ENCODE measurements around the gene TMEM200C.
"Not testable (repeated sequence)": the region's sequence is repeated elsewhere in the genome, so short reads cannot be mapped to it uniquely, and the experiment has no call there.

Gene TMEM200C

DNA sequence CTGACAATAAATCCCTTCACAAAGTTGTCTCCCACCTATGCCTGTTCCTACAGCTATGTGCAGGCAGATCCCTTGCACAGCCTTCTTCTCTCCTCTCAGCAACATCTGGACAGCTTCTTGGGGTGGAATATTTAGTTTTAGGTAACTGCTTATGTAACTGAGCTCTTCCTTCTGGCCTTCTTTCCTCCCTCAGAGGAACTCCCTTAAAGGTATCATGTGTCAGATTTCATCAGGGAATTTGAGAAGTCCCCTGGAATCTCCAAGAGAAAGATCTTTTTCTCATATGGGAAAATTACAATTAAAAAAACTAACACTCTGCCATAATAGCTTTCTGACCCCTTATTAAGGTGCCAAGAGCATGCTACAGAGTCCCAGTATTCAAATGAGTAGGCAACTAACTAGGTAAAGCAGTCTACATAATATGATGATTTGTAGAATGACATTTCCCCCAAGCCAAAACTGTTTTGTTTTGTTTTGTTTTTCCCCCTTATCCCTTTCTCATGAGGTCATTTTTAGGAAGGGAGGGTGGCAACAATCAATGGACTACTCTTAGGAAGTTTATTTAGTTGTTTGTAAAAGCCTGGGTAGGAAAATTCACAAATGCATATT is 2.4 kb downstream of the TMEM200C start:
- no peak for DNase-seq (ENCODE audit: low read depth in 3 of 3)

DNA sequence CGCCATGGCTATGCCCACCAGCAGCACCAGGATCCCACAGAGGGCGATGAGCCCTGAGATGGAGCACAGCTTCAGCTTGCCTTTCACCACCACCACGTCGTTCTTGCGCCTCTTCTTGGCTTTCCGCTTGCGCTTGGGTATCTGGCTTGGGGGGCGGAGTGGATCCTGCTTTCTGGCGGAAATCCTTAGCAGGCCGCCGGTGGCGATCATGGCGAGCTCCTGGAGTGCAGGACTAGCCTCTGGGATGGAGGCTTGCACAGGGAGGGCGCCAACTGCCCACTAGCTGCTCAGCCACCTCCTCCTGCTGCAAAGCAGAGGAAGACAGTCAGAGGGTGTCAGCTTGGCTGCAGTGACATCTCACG is 3.5 kb downstream of the TMEM200C start:
- DNase-seq (ENCODE audit: low read depth in 3 of 3), result no peak

DNA sequence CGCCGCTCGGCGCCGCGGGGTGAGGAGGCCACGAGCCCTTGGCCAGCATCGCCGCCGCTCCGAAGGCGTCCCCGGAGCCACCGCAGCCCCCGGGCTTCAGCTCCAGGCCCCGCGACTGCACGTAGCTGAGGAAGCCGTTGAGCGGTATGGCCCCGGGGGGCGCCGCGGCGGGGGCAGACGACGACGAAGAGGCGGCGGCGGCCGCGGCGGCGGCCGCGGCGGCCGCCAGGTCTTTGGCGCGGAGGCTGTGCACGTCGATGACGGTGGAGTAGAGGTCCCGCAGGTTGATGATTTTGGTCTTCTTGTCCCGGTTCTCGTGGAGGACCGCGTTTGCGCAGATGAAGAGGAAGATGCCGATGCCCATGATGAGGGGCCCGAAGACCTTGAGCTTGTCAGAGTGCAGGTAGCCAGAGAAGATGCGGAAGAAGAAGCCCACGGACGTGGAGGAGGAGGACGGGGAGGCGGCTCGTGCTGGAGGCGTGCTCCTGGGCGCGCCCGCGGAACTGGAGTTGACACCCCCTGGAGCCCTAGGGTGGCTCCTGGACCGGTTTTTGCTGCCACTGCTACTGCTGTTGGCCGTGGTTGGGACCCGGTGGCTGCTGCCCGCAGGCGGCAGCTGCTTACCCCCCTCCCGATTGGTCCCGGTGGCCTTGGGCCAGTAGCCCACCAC is 4.0 kb downstream of the TMEM200C start:
- DNase-seq (ENCODE audit: low read depth in 3 of 3), result no peak

DNA sequence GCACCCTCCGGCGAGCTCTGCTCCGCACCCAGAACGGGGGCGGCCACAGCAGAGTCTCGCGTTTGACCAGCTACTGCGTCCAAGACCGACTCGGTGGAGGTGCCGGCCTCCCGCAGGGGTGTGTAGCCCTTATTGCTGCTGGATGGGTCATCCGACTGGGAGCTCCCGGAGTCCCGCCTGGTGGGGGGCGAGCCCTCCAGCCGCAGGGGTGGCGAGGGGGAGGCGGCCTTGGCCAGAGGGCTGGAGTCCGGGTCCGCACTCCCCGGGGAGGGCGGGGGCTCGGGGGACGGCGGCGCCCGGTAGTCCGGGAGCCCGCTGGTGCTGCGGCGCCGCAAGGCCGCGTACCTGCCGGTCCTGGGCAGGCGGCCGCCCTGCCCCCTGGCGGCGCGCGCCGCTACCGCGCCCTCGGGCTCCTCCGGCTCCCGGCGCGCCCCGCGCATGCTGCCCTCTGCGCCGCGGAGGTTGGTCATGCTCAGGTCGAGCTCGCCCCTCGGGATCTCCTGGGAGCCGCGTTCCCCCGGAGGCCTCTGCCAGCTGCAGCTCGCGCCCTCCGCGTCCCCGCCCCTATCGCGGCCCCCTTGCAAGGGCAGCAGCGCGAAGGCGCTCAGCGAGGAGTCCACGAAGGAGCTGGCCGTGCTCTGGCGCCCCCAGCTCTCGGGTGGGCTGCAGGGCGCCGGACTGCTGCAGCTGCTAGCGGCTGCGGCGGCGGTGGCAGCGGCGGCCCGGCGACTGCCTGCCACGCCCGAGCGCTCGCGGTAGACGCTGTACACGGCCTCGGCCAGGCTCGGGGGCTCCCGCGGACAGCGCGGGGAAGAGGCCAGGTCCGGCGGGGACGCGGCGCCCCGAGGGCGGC is 4.8 kb downstream of the TMEM200C start:
- DNase-seq (ENCODE audit: low read depth in 3 of 3), result peak in 1 of 3 experiments; percentile 3

DNA sequence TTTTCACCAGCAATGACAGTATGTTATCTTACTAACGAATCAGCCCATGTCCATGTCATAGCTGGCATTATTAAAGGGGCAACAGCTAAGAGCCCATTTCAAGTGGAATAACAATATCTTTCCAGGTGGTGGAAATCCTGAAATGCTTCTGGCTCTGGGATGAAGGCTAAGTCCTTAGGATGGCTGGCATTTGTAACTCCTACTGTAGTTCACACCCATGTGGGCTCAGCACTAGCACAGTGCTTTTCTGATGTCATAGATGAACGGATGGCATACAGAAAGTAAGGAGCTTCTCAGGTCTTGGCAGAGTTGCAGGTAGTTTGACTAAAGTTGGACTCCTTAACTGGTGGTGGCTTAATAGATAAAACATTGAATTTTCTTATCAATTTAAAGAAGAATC is 10.0 kb downstream of the TMEM200C start:
- no peak for DNase-seq (ENCODE audit: low read depth in 3 of 3)

DNA sequence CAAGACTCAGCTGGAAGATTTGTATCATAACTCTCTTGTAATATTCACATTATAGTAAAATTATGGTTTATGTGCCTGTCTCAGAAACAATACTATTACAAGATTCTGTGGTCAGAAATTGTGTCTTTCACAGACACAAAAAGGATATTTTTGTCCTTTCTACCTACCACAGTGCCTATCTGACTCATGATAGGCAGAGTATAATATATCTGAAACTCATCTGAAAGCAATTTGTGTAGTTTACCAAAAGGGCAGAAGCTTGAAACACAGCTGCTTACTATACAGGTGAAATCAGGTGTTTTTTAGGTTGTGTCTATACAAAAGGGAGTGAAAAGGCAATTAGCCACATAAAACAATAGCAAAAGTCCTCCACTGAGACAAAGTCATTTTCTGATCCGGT is 10.9 kb downstream of the TMEM200C start:
- DNase-seq (ENCODE audit: low read depth in 3 of 3), result no peak

DNA sequence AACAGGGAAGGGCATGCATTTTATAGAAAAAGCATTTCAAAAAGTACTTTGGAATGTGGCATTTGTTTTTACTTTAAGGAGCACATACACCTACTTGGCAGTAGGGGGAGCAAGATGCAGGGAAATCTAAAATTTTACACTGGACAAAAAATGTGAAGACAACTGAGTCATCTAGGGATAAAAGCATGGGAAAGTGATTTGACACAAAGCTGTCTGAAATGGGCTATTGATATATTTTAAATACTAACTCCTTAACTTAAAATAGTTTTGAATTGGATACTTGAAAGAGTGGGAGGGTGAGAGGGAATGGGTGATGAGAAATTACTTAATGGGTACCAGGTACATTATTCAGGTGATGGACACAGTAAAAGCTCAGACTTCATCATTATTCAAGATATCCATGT is 15.8 kb downstream of the TMEM200C start:
- DNase-seq (ENCODE audit: low read depth in 3 of 3), result no peak

DNA sequence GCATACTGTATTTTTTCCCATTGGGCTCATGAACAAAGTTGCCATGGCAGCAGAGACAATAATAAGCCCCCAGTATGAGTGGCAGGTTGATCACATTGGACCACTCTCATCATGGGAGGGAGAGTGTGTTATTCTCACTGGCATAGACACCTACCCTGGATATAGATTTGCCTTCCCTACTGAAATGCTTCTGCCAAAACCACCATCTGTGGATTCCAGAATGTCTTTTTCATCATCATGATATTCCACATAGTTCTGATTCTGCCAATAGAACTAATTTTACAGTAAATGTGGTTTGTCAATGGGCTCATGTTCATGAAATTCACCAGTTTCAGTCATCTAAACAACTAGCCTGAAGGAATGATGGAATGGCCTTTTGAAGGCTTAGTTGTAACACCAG is 18.4 kb downstream of the TMEM200C start:
- no peak for DNase-seq (ENCODE audit: low read depth in 3 of 3)

DNA sequence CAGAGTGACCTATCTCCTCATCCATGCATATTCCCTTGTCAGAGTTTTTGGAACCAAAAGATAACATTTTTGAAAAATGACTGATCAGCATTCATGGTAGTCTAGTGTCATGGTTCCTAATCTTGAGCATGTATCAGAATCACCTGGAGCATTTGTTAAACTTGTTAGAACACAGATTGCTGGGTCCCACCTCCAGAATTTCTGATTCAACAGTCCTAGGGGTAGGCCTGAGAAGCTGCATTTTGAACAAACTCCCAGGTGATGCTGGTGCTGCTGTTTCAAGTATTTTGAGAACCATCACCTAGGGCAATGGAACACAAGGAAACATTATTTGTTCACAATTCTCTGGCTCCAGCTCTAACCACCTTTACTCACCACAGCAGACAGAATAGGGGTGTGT is 21.0 kb downstream of the TMEM200C start:
- DNase-seq (ENCODE audit: low read depth in 3 of 3), result no peak

DNA sequence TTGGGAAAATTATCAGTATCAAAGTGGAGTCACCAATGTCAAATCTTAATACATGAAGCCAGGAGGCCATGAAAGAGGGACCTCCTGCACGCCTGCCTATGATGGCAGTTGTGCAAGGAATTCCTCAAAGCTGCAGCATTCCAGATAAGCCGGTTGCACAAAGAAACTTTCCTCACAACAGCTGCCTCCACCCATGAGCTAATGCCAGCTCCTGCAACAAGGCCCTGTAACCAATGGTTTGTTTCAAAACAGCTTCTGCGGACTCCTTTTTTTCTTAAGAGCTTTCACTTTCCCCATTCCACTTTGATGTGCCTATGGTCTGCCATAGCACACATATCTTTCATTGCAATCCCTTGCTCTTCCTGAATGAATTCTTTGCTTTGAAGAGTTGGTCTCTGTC is 22.4 kb downstream of the TMEM200C start:
- DNase-seq (ENCODE audit: low read depth in 3 of 3), result no peak

DNA sequence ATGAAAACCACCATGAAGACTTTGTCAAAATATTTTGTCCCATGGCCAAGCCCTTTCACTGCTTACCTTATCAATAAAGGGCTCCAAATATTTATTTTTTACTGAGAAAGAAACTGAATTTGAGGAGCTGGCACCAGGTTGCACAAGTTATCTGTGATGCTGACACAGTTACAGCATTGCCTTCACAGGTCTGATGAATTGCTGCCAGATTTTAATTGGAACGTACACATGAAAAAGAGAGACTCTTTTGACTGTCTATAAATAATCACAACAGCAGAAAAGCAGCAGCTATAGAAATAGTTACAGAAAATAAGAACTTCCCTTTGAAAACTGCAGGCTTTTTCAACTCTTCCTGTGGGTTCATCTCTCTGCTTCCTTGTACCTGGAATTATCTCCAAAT is 23.9 kb downstream of the TMEM200C start:
- no peak for DNase-seq (ENCODE audit: low read depth in 3 of 3)

DNA sequence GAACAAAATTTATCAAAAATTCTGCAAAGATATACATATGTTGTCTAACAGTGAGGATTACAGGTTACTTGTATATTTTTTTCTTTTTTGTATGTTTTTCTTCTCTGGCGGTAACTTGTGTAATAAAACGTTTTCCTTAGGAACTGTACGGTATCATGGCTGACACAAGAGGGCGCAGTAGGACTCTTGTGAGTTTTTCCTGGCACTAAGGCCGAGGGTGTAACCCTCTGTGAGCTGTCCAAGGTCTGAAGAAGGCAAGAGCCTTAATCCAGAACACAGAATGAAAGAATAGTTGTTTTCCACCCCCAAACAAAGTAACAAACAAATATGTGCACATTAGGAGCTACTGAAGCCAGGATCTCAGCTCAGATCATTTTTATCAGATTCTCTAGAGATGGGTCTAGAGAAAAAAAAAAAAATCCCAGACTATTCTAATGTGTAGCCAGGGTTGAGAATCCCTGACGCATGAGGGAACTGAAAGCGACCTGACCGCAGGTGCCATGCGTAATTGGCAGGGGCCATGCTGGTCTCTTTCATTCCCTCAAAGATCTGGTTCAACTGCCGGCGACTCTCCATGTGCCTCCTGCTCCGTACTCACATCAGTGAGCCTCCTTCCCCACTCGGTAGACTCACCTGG is 27.0 kb downstream of the TMEM200C start:
- no peak for DNase-seq (ENCODE audit: low read depth in 3 of 3)

DNA sequence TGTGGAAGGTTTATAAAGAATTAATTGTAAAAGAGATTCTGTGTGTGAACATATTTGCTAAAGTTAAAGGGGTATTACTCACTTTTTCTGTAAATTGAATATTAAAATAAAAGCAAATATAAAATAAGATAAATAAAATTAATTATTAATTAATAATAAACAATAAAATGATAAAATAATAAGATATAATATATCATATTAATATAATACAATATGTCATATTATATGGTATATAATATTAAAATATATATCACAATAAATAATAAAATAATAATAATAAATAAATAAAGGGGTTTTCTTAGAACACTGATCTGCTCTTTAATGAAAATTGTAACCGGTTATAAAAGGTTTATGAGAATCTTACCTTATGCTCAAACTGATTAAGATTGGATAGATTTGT is 29.8 kb downstream of the TMEM200C start:
- DNase-seq (ENCODE audit: low read depth in 3 of 3), result no peak

DNA sequence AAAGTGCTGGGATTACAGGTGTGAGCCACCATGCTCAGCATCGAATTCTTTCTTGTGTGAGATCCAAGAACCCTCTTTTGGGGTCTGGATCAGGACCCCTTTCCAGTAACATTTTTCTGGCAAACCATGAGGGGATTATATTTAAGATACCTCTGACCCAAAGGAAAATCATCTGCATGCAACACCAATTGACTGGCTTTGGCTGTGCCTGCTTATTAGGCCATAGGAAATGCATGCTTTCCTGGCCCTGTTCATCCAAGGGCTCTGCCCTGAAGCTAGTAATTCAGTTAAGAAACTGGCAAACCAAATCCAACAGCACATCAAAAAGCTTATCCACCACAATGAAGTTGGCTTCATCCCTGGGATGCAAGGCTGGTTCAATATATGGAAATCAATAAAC is 33.2 kb downstream of the TMEM200C start:
- not testable (repeated sequence) for DNase-seq (ENCODE audit: low read depth in 3 of 3)

DNA sequence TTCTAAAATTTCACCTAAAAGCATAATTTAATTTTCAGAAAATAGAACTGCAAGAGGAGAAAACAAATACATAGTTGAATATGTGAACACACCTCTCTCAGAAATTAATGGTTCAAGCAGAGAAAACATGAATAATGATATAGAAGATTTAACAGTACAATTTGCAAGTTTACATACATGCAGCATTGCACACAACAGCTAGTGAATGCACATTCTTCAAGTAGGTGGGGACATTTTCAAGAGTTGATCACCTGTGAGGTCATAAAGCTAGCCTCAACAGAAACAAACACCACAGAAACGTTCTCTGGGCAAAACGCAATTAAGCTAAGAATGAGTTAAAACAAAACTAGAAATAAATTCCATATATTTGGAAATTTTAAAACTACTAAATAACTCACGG is 38.1 kb downstream of the TMEM200C start:
- DNase-seq (ENCODE audit: low read depth in 3 of 3), result no peak

DNA sequence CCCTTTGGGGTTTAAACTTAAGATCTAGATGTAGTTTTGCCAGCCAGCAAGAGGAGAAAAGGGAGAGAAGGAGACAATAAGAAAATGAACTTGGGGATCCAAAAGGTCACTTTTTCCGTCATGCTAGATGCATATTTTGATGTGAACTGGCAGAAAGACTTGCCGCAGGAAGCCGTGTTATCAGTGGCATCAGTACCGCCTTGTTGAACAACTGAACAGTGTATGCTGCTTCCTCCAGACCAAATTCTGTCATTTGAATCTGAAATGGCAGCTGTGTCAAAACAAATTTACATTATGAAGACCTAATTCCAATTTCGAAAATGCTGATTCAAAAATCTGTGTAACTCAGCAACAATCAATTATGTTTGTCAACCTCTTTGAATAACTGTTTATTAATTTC is 42.1 kb downstream of the TMEM200C start:
- DNase-seq (ENCODE audit: low read depth in 3 of 3), result no peak

DNA sequence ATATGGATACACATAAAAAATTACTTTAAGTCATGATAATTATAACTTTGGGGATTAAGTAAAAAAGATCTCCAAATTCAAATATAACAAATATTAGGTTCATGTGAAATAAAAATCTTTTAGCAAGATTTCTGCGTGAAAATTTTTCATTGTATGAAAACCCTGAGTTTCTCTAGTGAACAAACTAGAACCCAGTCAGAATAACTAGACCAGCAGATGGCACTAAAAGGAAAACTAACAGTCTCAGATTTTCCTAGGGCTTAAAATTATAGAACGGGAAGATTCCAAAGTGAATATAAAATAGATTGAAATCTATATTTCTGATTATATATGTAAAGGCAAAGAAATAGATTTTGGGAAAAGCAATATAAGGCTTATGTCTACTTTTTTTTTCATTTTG is 43.3 kb downstream of the TMEM200C start:
- DNase-seq (ENCODE audit: low read depth in 3 of 3), result no peak

DNA sequence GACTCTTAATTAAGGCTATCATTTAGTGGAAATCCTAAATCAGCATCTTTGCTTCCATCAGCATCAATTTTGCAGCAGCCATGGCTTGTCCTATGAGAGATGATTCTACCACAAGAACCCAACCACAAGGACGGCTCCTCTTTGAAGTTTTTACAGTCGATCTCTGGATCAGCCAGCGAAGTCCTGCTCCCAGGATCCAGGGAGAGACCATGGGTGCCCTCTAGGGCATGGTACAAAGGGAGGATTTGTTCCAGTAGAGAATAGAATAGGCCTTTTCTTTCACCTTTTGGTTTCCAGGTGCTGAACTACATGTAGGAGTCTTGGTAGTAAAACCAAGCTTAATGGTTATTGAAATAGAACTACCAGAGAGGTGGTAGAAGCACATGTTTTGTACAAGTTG is 52.7 kb downstream of the TMEM200C start:
- DNase-seq (ENCODE audit: low read depth in 3 of 3), result no peak

DNA sequence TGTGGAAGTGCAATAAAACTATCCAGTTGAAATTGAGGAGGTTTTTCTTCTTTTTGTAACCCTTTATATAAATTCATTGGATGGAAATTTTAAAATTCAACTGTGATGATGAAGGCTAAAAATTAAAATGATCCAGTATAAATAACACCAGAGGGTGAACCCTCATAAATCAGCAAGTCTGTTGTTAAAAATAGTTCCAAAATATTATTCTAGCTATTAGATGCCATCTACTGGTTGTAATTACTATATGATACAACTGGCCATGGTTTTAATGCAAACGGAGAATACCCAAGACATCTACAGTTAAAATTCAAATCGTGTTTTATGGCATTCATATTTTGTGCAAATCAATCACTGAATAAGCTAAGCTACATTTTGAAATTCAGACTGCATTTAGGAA is 53.8 kb downstream of the TMEM200C start:
- DNase-seq (ENCODE audit: low read depth in 3 of 3), result no peak

DNA sequence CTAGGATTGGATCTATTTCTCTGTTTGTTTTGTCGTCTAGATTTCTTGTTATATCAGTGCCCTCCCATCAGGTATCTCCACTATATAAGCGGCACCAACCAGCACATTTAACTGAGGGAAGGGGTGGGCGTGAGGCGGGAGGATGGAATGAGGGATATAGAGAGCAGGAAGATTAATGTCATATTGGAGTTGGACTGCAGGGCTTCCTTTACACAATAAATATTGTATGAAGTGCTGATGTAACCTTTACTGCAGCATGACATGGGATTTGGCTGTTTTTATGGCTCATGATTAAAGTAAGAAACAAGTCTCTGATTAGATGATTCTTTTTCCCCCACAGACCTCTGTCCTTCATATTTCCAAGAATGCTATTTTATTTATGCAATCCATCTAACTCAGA is 54.8 kb downstream of the TMEM200C start:
- DNase-seq (ENCODE audit: low read depth in 3 of 3), result no peak

DNA sequence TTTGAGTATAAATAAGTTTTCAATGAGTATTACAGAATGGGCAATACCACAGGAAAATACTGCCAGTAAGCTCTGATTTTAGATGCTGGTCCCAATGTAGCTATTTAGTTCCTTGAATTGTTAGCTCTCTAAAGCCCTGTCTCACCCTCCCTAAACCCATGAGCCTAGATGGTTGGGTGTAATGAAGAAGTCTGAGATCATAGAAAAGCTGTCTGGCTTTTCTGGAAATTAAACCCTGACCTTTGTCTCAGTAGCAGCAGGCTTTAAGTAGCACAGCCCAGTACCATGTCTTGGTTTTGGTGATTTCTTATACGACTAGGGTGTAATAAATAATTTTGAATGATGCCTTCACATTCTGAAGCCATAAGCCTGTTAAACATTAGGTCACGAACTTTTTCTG is 55.3 kb downstream of the TMEM200C start:
- DNase-seq (ENCODE audit: low read depth in 3 of 3), result no peak

DNA sequence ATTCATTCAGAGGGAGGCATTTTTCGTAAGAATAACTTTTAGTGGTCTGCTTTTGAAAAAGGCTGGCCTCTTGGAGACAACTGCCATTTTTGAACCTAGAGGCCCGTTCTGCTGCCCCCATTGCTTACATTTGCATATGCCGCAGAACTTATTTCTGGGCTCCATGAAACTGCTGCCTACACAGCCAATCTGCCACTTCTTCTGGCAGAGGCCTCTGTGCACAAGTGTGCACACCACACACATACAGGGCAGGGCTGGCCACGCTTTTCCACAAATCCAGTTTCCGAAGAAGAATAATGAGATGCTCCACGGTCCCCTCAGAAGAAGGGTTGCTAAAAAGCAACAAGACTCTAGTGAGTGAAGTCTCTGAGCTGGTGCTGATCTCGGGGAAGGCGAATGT is 56.2 kb downstream of the TMEM200C start:
- DNase-seq (ENCODE audit: low read depth in 3 of 3), result no peak

Data from stimulated activated CD4-positive, alpha-beta T cell treated with anti-CD3 and anti-CD28 coated beads, TNF-alpha, amount 100 ng/mL, for 4 hours (primary cell).